Measurements from ENCODE around the gene CAPZA2. TPM values are rescaled to one million over a fixed set of nuclear protein-coding genes. Genes with fewer than 3 reads are reported as not detected.

The CAPZA2 gene
- total RNA-seq, 1 donor from 2014 or later = 142 TPM

GRCh38 chr7:116877443-116878217 lies 15.2 kb downstream of the CAPZA2 start:
- no peak for DNase-seq
- H3K4me1 Mint-ChIP-seq (ENCODE audit: low read depth, unreplicated experiment) = no peaks in the 10 kb centered on the region
- no peaks in the 10 kb centered on the region for H3K9me3 Mint-ChIP-seq (ENCODE audit: unreplicated experiment)
- H3K27ac Mint-ChIP-seq (ENCODE audit: unreplicated experiment) = no peak overlapping the region
- TF ChIP-seq CTCF (IDR thresholded peaks at IDR 0.05; ENCODE audit: partially characterized antibody, unreplicated experiment) = no peak
- no peaks in the 10 kb centered on the region for H3K36me3 Mint-ChIP-seq (ENCODE audit: unreplicated experiment)
- H3K27me3 Mint-ChIP-seq (ENCODE audit: unreplicated experiment) = no peaks in the 10 kb centered on the region
- H3K4me3 Mint-ChIP-seq (ENCODE audit: unreplicated experiment) = no peak overlapping the region

GRCh38 chr7:116884691-116885090 lies 22.3 kb downstream of the CAPZA2 start:
- Mint-ChIP-seq H3K9me3 (ENCODE audit: unreplicated experiment) (peaks cover 2% of the 10 kb centered on the region), H3K27me3 (ENCODE audit: unreplicated experiment) (no peaks in the 10 kb centered on the region), H3K27ac (ENCODE audit: unreplicated experiment) (no peak overlapping the region), H3K4me1 (ENCODE audit: low read depth, unreplicated experiment) (no peaks in the 10 kb centered on the region), H3K36me3 (ENCODE audit: unreplicated experiment) (no peaks in the 10 kb centered on the region), H3K4me3 (ENCODE audit: unreplicated experiment) (no peak overlapping the region)
- DNase-seq = no peak
- TF ChIP-seq CTCF (IDR thresholded peaks at IDR 0.05; ENCODE audit: partially characterized antibody, unreplicated experiment) = no peak

GRCh38 chr7:116885724-116886123 lies 23.3 kb downstream of the CAPZA2 start:
- Mint-ChIP-seq H3K27me3 (ENCODE audit: unreplicated experiment) (no peaks in the 10 kb centered on the region), H3K9me3 (ENCODE audit: unreplicated experiment) (peaks cover 2% of the 10 kb centered on the region), H3K27ac (ENCODE audit: unreplicated experiment) (no peak overlapping the region), H3K4me1 (ENCODE audit: low read depth, unreplicated experiment) (no peaks in the 10 kb centered on the region), H3K36me3 (ENCODE audit: unreplicated experiment) (no peaks in the 10 kb centered on the region), H3K4me3 (ENCODE audit: unreplicated experiment) (no peak overlapping the region)
- no peak for TF ChIP-seq CTCF (IDR thresholded peaks at IDR 0.05; ENCODE audit: partially characterized antibody, unreplicated experiment)
- DNase-seq = no peak

- H3K9me3 Mint-ChIP-seq (ENCODE audit: unreplicated experiment) = peaks cover 2% of the 10 kb centered on the region
- H3K27ac Mint-ChIP-seq (ENCODE audit: unreplicated experiment) = no peak overlapping the region
- no peak for TF ChIP-seq CTCF (IDR thresholded peaks at IDR 0.05; ENCODE audit: partially characterized antibody, unreplicated experiment)
- DNase-seq = no peak
- no peaks in the 10 kb centered on the region for H3K4me1 Mint-ChIP-seq (ENCODE audit: low read depth, unreplicated experiment)
- no peaks in the 10 kb centered on the region for H3K36me3 Mint-ChIP-seq (ENCODE audit: unreplicated experiment)
- H3K27me3 Mint-ChIP-seq (ENCODE audit: unreplicated experiment) = no peaks in the 10 kb centered on the region
- H3K4me3 Mint-ChIP-seq (ENCODE audit: unreplicated experiment) = no peak overlapping the region
These were observed 24.3 kb downstream of the CAPZA2 start for GRCh38 chr7:116886543-116887156.

- no peaks in the 10 kb centered on the region for H3K27me3 Mint-ChIP-seq (ENCODE audit: unreplicated experiment)
These were observed 26.5 kb downstream of the CAPZA2 start for GRCh38 chr7:116888895-116889294.

More at GRCh38 chr7:116888895-116889294, 26.5 kb downstream of the CAPZA2 start:
- H3K36me3 Mint-ChIP-seq (ENCODE audit: unreplicated experiment) = peaks cover 8% of the 10 kb centered on the region
- DNase-seq = no peak
- H3K9me3 Mint-ChIP-seq (ENCODE audit: unreplicated experiment) = peaks cover 2% of the 10 kb centered on the region
- H3K4me1 Mint-ChIP-seq (ENCODE audit: low read depth, unreplicated experiment) = no peaks in the 10 kb centered on the region
- no peak overlapping the region for H3K4me3 Mint-ChIP-seq (ENCODE audit: unreplicated experiment)
- no peak for TF ChIP-seq CTCF (IDR thresholded peaks at IDR 0.05; ENCODE audit: partially characterized antibody, unreplicated experiment)
- H3K27ac Mint-ChIP-seq (ENCODE audit: unreplicated experiment) = no peak overlapping the region
